H1 (cell line): ENCODE results near the gene CHD1L. TPM values are rescaled to one million over a fixed set of nuclear protein-coding genes. Genes with fewer than 3 reads are reported as not detected.
A peak's percentile ranks its signal among the peaks of the same experiment; 100 is the strongest.

Source experiments
- CTCF ChIA-PET: fragments of 300-600 bp; sonication (Branson Sonifier 250); formaldehyde crosslinking; loops from one replicate; lab custom pipeline; 2021; ENCODE audit not compliant: partially characterized antibody; lab: Charles Lee
- POLR2A ChIA-PET: fragments of 300-600 bp; sonication (Branson Sonifier 250); formaldehyde crosslinking; loops from one replicate; lab custom pipeline; 2021; ENCODE audit warnings: inconsistent platforms; ENCODE audit not compliant: partially characterized antibody; lab: Charles Lee
- DNase-seq, 2 experiments: peaks; one replicate each; pipeline versions ENCODE4 v3.0.0 to v3.0.0-alpha.2; 2010 to 2022; ENCODE audit warnings: low spot score in 2 of 2, low read depth in 1 of 2, mixed read lengths in 1 of 2
- FAIRE-seq: peaks from 2 replicates; lab custom pipeline; 2011; peaks lifted over from hg19 to GRCh38; lab: Jason Lieb, UNC
- H2AFZ ChIP-seq: 2 replicates; pipeline ENCODE4 v1.8.1; 2012; ENCODE audit warnings: low read length, inconsistent platforms
- H2AK5ac ChIP-seq: 2 replicates; pipeline ENCODE4 v1.6.1; 2013; ENCODE audit warnings: low read depth, low read length
- H2BK120ac ChIP-seq: replicated peaks from 2 replicates; pipeline ENCODE3; 2013; ENCODE audit warnings: low read depth, low read length, inconsistent platforms
- H2BK12ac ChIP-seq: 2 replicates; pipeline ENCODE4 v1.6.1; 2013; ENCODE audit warnings: low read depth, low read length
- H2BK15ac ChIP-seq: 2 replicates; pipeline ENCODE4 v1.6.1; 2013; ENCODE audit warnings: low read length
- H2BK20ac ChIP-seq: 2 replicates; pipeline ENCODE4 v1.6.1; 2013; ENCODE audit warnings: low read length
- H2BK5ac ChIP-seq: 2 replicates; pipeline ENCODE4 v1.6.1; 2013; ENCODE audit warnings: low read depth, low read length
- H3K14ac ChIP-seq: 2 replicates; pipeline ENCODE4 v1.6.1; 2013; ENCODE audit warnings: inconsistent platforms; ENCODE audit not compliant: insufficient read length
- H3K18ac ChIP-seq: 2 replicates; pipeline ENCODE4 v1.6.1; 2013; ENCODE audit warnings: low read length; ENCODE audit errors: extremely low read depth
- H3K23ac ChIP-seq: 2 replicates; pipeline ENCODE4 v1.6.1; 2013; ENCODE audit warnings: inconsistent platforms; ENCODE audit not compliant: insufficient read length
- H3K23me2 ChIP-seq: 2 replicates; pipeline ENCODE4 v1.6.1; 2013; ENCODE audit warnings: low read depth, low read length
- H3K27ac ChIP-seq: 2 replicates; pipeline ENCODE4 v1.6.1; 2011; ENCODE audit warnings: low read depth, low read length, inconsistent platforms
- H3K27me3 ChIP-seq, 4 experiments: replicated peaks in 1 of 4; 1 replicate in 1 of 4; 2 replicates in 3 of 4; pipeline versions ENCODE4 v1.6.1 to v1.8.1; 2011 to 2013; ENCODE audit warnings: low read length in 3 of 4, mild to moderate bottlenecking in 3 of 4, inconsistent platforms in 2 of 4, mixed read lengths in 2 of 4, moderate library complexity in 1 of 4; ENCODE audit not compliant: control insufficient read depth in 3 of 4, insufficient read depth in 3 of 4; ENCODE audit errors: extremely low read depth in 1 of 4
- H3K36me3 ChIP-seq, 4 experiments: 2 replicates each; pipeline versions ENCODE4 v1.6.1 to v1.8.1; 2011 to 2013; ENCODE audit warnings: mild to moderate bottlenecking in 4 of 4, low read length in 3 of 4, moderate library complexity in 2 of 4, control low read depth in 1 of 4, inconsistent platforms in 1 of 4; ENCODE audit not compliant: insufficient read depth in 4 of 4, control insufficient read depth in 2 of 4
- H3K4ac ChIP-seq: replicated peaks from 2 replicates; pipeline ENCODE3; 2013; ENCODE audit warnings: low read length, low read depth, mixed read lengths, inconsistent platforms; ENCODE audit not compliant: insufficient read length
- H3K4me1 ChIP-seq, 4 experiments: replicated peaks in 1 of 4; 1 replicate in 1 of 4; 2 replicates in 3 of 4; pipeline versions ENCODE4 v1.6.1 to v1.8.1; 2011 to 2013; ENCODE audit warnings: low read length in 3 of 4, inconsistent platforms in 2 of 4, mixed read lengths in 1 of 4; ENCODE audit not compliant: insufficient read depth in 4 of 4, control insufficient read depth in 3 of 4
- H3K4me2 ChIP-seq, 2 experiments: 2 replicates each; pipeline versions ENCODE4 v1.6.1 to v1.8.1; 2011 to 2013; ENCODE audit warnings: low read depth in 2 of 2, low read length in 2 of 2, control low read depth in 1 of 2, inconsistent platforms in 1 of 2, mild to moderate bottlenecking in 1 of 2; ENCODE audit not compliant: insufficient read depth in 1 of 2
- H3K4me3 ChIP-seq, 4 experiments: fragments of 200-600, 300-600 bp in 1 of 4; sonication (generic), shearing (Covaris generic), sonication (Bioruptor Twin) in 1 of 4; 2 replicates each; pipeline versions ENCODE4 v1.5.1 to v1.8.1; 2011 to 2016; ENCODE audit warnings: low read length in 4 of 4, low read depth in 3 of 4, control low read depth in 2 of 4, inconsistent platforms in 2 of 4, mild to moderate bottlenecking in 2 of 4, mixed read lengths in 1 of 4, moderate library complexity in 1 of 4; ENCODE audit not compliant: insufficient read depth in 2 of 4; ENCODE audit errors: extremely low read depth in 1 of 4
- H3K56ac ChIP-seq: replicated peaks from 2 replicates; pipeline ENCODE3; 2013; ENCODE audit warnings: low read depth, mild to moderate bottlenecking, mixed read lengths, low read length, inconsistent platforms; ENCODE audit not compliant: insufficient read length
- H3K79me1 ChIP-seq: 2 replicates; pipeline ENCODE4 v1.6.1; 2013; ENCODE audit warnings: low read depth, low read length, control low read depth
- H3K79me2 ChIP-seq, 2 experiments: 2 replicates each; pipeline versions ENCODE4 v1.6.1 to v1.8.1; 2012 to 2013; ENCODE audit warnings: low read length in 2 of 2, mild to moderate bottlenecking in 2 of 2, inconsistent platforms in 1 of 2; ENCODE audit not compliant: insufficient read depth in 2 of 2, control insufficient read depth in 1 of 2
- H3K9ac ChIP-seq, 4 experiments: replicated peaks in 1 of 4; 1 replicate in 1 of 4; 2 replicates in 3 of 4; pipeline versions ENCODE4 v1.6.1 to v1.8.1; 2011 to 2013; ENCODE audit warnings: low read depth in 3 of 4, low read length in 3 of 4, control low read depth in 2 of 4, mild to moderate bottlenecking in 2 of 4, moderate library complexity in 2 of 4, inconsistent platforms in 1 of 4; ENCODE audit errors: extremely low read depth in 1 of 4
- H3K9me3 ChIP-seq, 2 experiments: 2 replicates each; pipeline versions ENCODE4 v1.6.1 to v1.8.1; 2012 to 2013; ENCODE audit warnings: mild to moderate bottlenecking in 2 of 2, moderate library complexity in 2 of 2, control low read depth in 1 of 2, inconsistent platforms in 1 of 2, low read depth in 1 of 2, low read length in 1 of 2, mixed read lengths in 1 of 2; ENCODE audit not compliant: insufficient read depth in 2 of 2
- H4K20me1 ChIP-seq, 2 experiments: replicated peaks in 1 of 2; 2 replicates each; pipeline versions ENCODE3 to v1.8.1; 2011 to 2013; ENCODE audit warnings: inconsistent platforms in 2 of 2, low read length in 2 of 2, mild to moderate bottlenecking in 1 of 2; ENCODE audit not compliant: insufficient read depth in 2 of 2, control insufficient read depth in 1 of 2
- H4K5ac ChIP-seq: 2 replicates; pipeline ENCODE4 v1.6.1; 2013; ENCODE audit warnings: low read length, low read depth, mixed read lengths, inconsistent platforms; ENCODE audit not compliant: insufficient read length
- H4K8ac ChIP-seq: 2 replicates; pipeline ENCODE4 v1.8.0; 2013; ENCODE audit warnings: mild to moderate bottlenecking, moderate library complexity, low read length, inconsistent platforms; ENCODE audit not compliant: insufficient read depth; ENCODE audit errors: extremely low read depth
- H4K91ac ChIP-seq: replicated peaks from 2 replicates; pipeline ENCODE3; 2013; ENCODE audit warnings: low read length, mixed read lengths, inconsistent platforms; ENCODE audit not compliant: insufficient read length
- JUND ChIP-seq: IDR thresholded peaks from 2 replicates; pipeline ENCODE4 v1.6.1; 2011; ENCODE audit warnings: mild to moderate bottlenecking, improper control_type of control experiment, low read length
- POU5F1 ChIP-seq: IDR thresholded peaks from 2 replicates; pipeline ENCODE4 v1.6.1; 2011; ENCODE audit warnings: low read depth, mild to moderate bottlenecking, low read length, moderate library complexity
- RAD21 ChIP-seq, 2 experiments: IDR thresholded peaks in 1 of 2; conservative IDR thresholded peaks in 1 of 2; 2 replicates each; pipeline ENCODE4 v1.6.1; 2011; ENCODE audit warnings: low read depth in 2 of 2, low read length in 2 of 2, improper control_type of control experiment in 1 of 2, inconsistent platforms in 1 of 2, mild to moderate bottlenecking in 1 of 2, moderate library complexity in 1 of 2
- RFX5 ChIP-seq: IDR thresholded peaks from 2 replicates; pipeline ENCODE4 v1.6.1; 2011; ENCODE audit warnings: low read depth, low read length, improper control_type of control experiment, borderline replicate concordance
- SP4 ChIP-seq: IDR thresholded peaks from 2 replicates; pipeline ENCODE4 v1.6.1; 2012; ENCODE audit warnings: low read length, inconsistent platforms
- TAF1 ChIP-seq: IDR thresholded peaks from 2 replicates; pipeline ENCODE4 v1.6.1; 2011; ENCODE audit warnings: mild to moderate bottlenecking, low read depth, low read length
- WGBS, 2 experiments: shearing (Covaris generic) in 1 of 2; methylation state at CpG; one replicate each; pipeline versions ENCODE4 v1.1.6 to v1.1.7; 2013 to 2015; ENCODE audit warnings: low lambda C conversion rate in 2 of 2, mixed read lengths in 2 of 2, inconsistent platforms in 1 of 2, low coverage in 1 of 2, missing lambda C conversion rate in 1 of 2; ENCODE audit not compliant: insufficient replicate concordance in 2 of 2, insufficient coverage in 1 of 2, insufficient read length in 1 of 2; ENCODE audit errors: extremely low coverage in 1 of 2, missing lambda C conversion rate in 1 of 2; 5-methylcytosine and 5-hydroxymethylcytosine counted together
- polyA plus RNA-seq, 7 experiments: library from polyadenylated mRNA; depleted of rRNA in 3 of 7; stranded (reverse) in 5 of 7; unstranded in 2 of 7; fragments of >200 nt in 5 of 7; fragments of 200-250 nt in 2 of 7; gene quantifications; 1 replicate in 5 of 7; 2 replicates in 1 of 7; 4 replicates in 1 of 7; pipeline versions ENCODE4 v1.2.1 to v1.2.3, GENCODE V29; 2011 to 2013; ENCODE audit warnings: missing spikeins in 2 of 7, mixed read lengths in 2 of 7
- total RNA-seq: library from RNA; stranded (reverse); fragmentation: NEBNext Ultra II Directional; extraction: Animal tissue kit (Norgen Biotek cat#: 25700); gene quantifications from 2 replicates; pipeline ENCODE4 v1.2.1, GENCODE V29; 2021
- TF ChIP-seq, protein P1 (sequence below), 3 experiments: IDR thresholded peaks; 1 replicate in 2 of 3; 2 replicates in 1 of 3; pipeline versions ENCODE4 v1.5.1 to v1.6.1; 2011; ENCODE audit warnings: low read length in 3 of 3, mild to moderate bottlenecking in 3 of 3, inconsistent platforms in 2 of 3, low read depth in 1 of 3, moderate library complexity in 1 of 3; ENCODE audit not compliant: insufficient read depth in 1 of 3; ENCODE audit errors: control extremely low read depth in 1 of 3

Gene CHD1L
- total and polyA plus RNA-seq, 2 of the 8 experiments (the other 6 are each of a cell fraction or from before 2014, with no cell fraction given) = 20.2 to 51.2 TPM

DNA sequence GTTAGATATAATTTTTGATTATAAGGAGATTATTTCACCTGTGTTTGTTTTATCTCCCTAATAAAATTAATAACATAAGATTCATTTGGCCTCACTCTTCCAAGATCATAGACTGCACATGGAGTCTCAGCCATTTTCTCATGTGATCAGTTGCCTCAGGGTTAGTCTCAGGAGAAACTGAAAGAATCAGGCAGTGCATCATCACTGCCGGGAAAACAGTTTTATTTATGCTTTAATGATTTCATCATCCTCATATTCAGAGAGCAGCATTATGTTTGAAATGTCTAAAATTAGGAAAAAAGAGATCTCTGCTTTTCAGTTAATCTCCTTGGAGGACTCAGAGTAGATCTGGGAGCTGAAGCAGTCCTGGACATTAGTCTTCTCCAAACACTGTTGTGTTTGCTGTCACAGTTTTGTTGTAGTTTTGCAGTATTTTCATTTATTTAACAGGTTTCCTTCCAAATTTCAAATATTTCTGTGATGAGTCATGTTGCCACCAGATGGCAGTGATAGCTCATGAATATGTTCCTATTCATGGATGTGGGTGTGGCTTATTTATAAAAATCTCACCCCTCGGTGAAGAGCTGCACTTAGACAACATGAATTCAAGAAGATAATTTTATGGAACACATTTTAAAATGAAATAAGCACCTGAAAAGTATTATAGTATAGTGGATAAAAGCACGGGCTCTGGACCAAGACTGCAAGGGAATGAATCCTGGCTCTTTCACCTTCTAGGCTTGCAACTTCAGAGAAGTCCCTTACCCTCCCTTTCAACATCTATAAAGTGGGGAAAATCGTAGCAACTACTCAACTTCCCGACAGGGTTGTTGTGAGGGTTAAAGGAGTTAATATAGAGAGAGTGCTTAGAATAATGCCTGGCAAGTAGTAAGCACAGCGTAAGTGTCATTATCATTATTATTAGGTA lies 31.2 kb downstream of the CHD1L start:
- Histone ChIP-seq H3K9me3 (no peaks in the 10 kb centered on the region), H3K4me1 (no peaks in the 10 kb centered on the region), H2AK5ac (no peak overlapping the region), H2BK15ac (no peak overlapping the region), H2AFZ (no peak overlapping the region), H3K56ac (no peak overlapping the region), H3K4me2 (no peak overlapping the region), H4K91ac (no peak overlapping the region), H3K9ac (no peak overlapping the region), H3K4ac (no peak overlapping the region), H3K18ac (no peak overlapping the region), H2BK5ac (no peak overlapping the region), H3K27ac (no peak overlapping the region), H4K8ac (no peak overlapping the region), H4K5ac (no peak overlapping the region), H3K14ac (no peak overlapping the region), H2BK12ac (no peak overlapping the region), H4K20me1 (no peaks in the 10 kb centered on the region), H3K27me3 (no peaks in the 10 kb centered on the region), H3K79me1 (no peaks in the 10 kb centered on the region), H3K23ac (no peak overlapping the region), H3K4me3 (no peak overlapping the region), H2BK120ac (no peak overlapping the region), H2BK20ac (no peak overlapping the region), H3K79me2 (no peaks in the 10 kb centered on the region), H3K23me2 (no peaks in the 10 kb centered on the region; the same call in 1 of the 2 replicates), H3K36me3 (peaks cover 0 to 62% (median 32%) of the 10 kb centered on the region in 4 experiments)
- 83% methylated on average over 6 of the region's 6 CpGs; no CpG with 5 or more reads in 1 of the 2 experiments for WGBS, 2 experiments
- CTCF ChIA-PET = interaction anchor here (0.7 to 4.8 kb wide), 28 partner anchors 9 to 619 kb away, joined by 3 to 35 read pairs (median 4); no protein-coding TSS in a partner anchor
- POLR2A ChIA-PET = interaction anchor here (1.1 kb wide), 1 partner anchor 116 kb away, joined by 4 read pairs; no protein-coding TSS in a partner anchor
- no peak for DNase-seq
- FAIRE-seq = peak; percentile 57
- TF ChIP-seq RFX5 (no peak), RAD21 (IDR thresholded peaks at IDR 0.05 in 1 of 2, conservative IDR thresholded peaks at IDR 0.05 in 1 of 2; ENCODE audit: low read depth in 2 of 2, low read length in 2 of 2) (peak; percentile 80), POU5F1 (no peak), SP4 (no peak), TAF1 (no peak), JUND (peak; percentile 65; the same call in 1 of the 2 replicates)
- TF ChIP-seq, protein P1, sequence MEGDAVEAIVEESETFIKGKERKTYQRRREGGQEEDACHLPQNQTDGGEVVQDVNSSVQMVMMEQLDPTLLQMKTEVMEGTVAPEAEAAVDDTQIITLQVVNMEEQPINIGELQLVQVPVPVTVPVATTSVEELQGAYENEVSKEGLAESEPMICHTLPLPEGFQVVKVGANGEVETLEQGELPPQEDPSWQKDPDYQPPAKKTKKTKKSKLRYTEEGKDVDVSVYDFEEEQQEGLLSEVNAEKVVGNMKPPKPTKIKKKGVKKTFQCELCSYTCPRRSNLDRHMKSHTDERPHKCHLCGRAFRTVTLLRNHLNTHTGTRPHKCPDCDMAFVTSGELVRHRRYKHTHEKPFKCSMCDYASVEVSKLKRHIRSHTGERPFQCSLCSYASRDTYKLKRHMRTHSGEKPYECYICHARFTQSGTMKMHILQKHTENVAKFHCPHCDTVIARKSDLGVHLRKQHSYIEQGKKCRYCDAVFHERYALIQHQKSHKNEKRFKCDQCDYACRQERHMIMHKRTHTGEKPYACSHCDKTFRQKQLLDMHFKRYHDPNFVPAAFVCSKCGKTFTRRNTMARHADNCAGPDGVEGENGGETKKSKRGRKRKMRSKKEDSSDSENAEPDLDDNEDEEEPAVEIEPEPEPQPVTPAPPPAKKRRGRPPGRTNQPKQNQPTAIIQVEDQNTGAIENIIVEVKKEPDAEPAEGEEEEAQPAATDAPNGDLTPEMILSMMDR (IDR thresholded peaks at IDR 0.05; ENCODE audit: control extremely low read depth in 1 of 3, insufficient read depth in 1 of 3, low read depth in 1 of 3, low read length in 3 of 3) = peak in 2 of 3 experiments; percentile 52 to 53; a peak in 2 of 4 replicates
